Measurements from ENCODE around the gene PSAPL1. TPM values are rescaled to one million over a fixed set of nuclear protein-coding genes. Genes with fewer than 3 reads are reported as not detected.

Gene PSAPL1
- total RNA-seq, 4 donors from 2014 or later: not detected

GRCh38 chr4:7473081-7473480 is 38.4 kb upstream of the PSAPL1 start:
- no peak overlapping the region for H3K4me3 ChIP-seq
- no peak for TF ChIP-seq CTCF (IDR thresholded peaks at IDR 0.05)
- no peak for TF ChIP-seq EP300 (IDR thresholded peaks at IDR 0.05; ENCODE audit: low read depth)
- TF ChIP-seq POLR2A (IDR thresholded peaks at IDR 0.05): no peak
- no peak for TF ChIP-seq POLR2AphosphoS5 (IDR thresholded peaks at IDR 0.05)
- WGBS, 2 donors (ENCODE audit: low coverage in 1 of 2): 58 to 78% methylated on average over 6 to 10 of the region's 10 CpGs
- in situ Hi-C loops (cut with MboI; ENCODE audit: low pct_ligation_motif_present in 1 of 4, low pct_unique_long_range_greater_than_20kb in 1 of 4, low sequenced_read_pairs in 3 of 4) (no loop called here), intact Hi-C loops (cut with DNase I; ENCODE audit: low total_unique reads) (no loop called here)
- H3K27ac ChIP-seq: no peak overlapping the region
- H3K36me3 ChIP-seq: no peaks in the 10 kb centered on the region
- H3K9me3 ChIP-seq: no peaks in the 10 kb centered on the region
- H3K27me3 ChIP-seq: no peaks in the 10 kb centered on the region
- DNase-seq: no peak
- H3K4me1 ChIP-seq: no peaks in the 10 kb centered on the region

- 47 to 58% methylated on average over 2 to 17 of the region's 19 CpGs for WGBS, 2 donors (ENCODE audit: low coverage in 1 of 2)
- intact Hi-C loops (cut with DNase I; ENCODE audit: low total_unique reads): no loop called here
- Histone ChIP-seq H3K4me3 (no peak overlapping the region), H3K36me3 (no peaks in the 10 kb centered on the region), H3K27ac (no peak overlapping the region), H3K27me3 (no peaks in the 10 kb centered on the region), H3K9me3 (no peaks in the 10 kb centered on the region), H3K4me1 (no peaks in the 10 kb centered on the region)
- in situ Hi-C loops (cut with MboI; ENCODE audit: low pct_ligation_motif_present in 1 of 4, low pct_unique_long_range_greater_than_20kb in 1 of 4, low sequenced_read_pairs in 3 of 4): no loop called here
- TF ChIP-seq POLR2AphosphoS5 (IDR thresholded peaks at IDR 0.05) (no peak), CTCF (IDR thresholded peaks at IDR 0.05) (no peak), POLR2A (IDR thresholded peaks at IDR 0.05) (no peak), EP300 (IDR thresholded peaks at IDR 0.05; ENCODE audit: low read depth) (no peak)
- DNase-seq: no peak
These were observed 37.8 kb upstream of the PSAPL1 start for GRCh38 chr4:7472442-7473013.

GRCh38 chr4:7470522-7471128 is 35.9 kb upstream of the PSAPL1 start:
- WGBS, 2 donors (ENCODE audit: low coverage in 1 of 2): 60 to 86% methylated on average over 3 to 8 of the region's 8 CpGs
- intact Hi-C loops (cut with DNase I; ENCODE audit: low total_unique reads) (no loop called here), in situ Hi-C loops (cut with MboI; ENCODE audit: low pct_ligation_motif_present in 1 of 4, low pct_unique_long_range_greater_than_20kb in 1 of 4, low sequenced_read_pairs in 3 of 4) (no loop called here)
- Histone ChIP-seq H3K9me3 (peaks cover 0 to under 1% of the 10 kb centered on the region in 2 donors), H3K27ac (no peak overlapping the region), H3K4me1 (no peaks in the 10 kb centered on the region), H3K27me3 (no peaks in the 10 kb centered on the region), H3K36me3 (no peaks in the 10 kb centered on the region), H3K4me3 (no peak overlapping the region)
- TF ChIP-seq POLR2A (IDR thresholded peaks at IDR 0.05) (no peak), POLR2AphosphoS5 (IDR thresholded peaks at IDR 0.05) (no peak)
- no peak for DNase-seq

GRCh38 chr4:7470111-7470510 is 35.4 kb upstream of the PSAPL1 start:
- intact Hi-C loops (cut with DNase I; ENCODE audit: low total_unique reads): no loop called here
- no peak overlapping the region for H3K4me3 ChIP-seq
- TF ChIP-seq POLR2AphosphoS5 (IDR thresholded peaks at IDR 0.05): no peak
- no peak for TF ChIP-seq POLR2A (IDR thresholded peaks at IDR 0.05)
- no peak for TF ChIP-seq CTCF (IDR thresholded peaks at IDR 0.05)
- TF ChIP-seq EP300 (IDR thresholded peaks at IDR 0.05; ENCODE audit: low read depth): no peak
- peaks cover 0 to 4% of the 10 kb centered on the region in 2 donors for H3K9me3 ChIP-seq
- DNase-seq: no peak
- WGBS, 2 donors (ENCODE audit: low coverage in 1 of 2): 74 to 76% methylated on average over 3 of the region's 3 CpGs
- in situ Hi-C loops (cut with MboI; ENCODE audit: low pct_ligation_motif_present in 1 of 4, low pct_unique_long_range_greater_than_20kb in 1 of 4, low sequenced_read_pairs in 3 of 4): no loop called here
- no peak overlapping the region for H3K27ac ChIP-seq
- no peaks in the 10 kb centered on the region for H3K36me3 ChIP-seq
- no peaks in the 10 kb centered on the region for H3K27me3 ChIP-seq
- H3K4me1 ChIP-seq: no peaks in the 10 kb centered on the region
